Ishikawa (cell line): ENCODE measurements around the gene PRKACA.

Source experiments
- CEBPB ChIP-seq: IDR thresholded peaks from 2 replicates; pipeline ENCODE4 v1.6.1; 2012
- MAX ChIP-seq: IDR thresholded peaks from 2 replicates; pipeline ENCODE4 v1.6.1; 2012
- NFIC ChIP-seq: IDR thresholded peaks from 2 replicates; pipeline ENCODE4 v1.6.1; 2012
- TEAD4 ChIP-seq: IDR thresholded peaks from 2 replicates; pipeline ENCODE4 v1.6.1; 2012
- YY1 ChIP-seq: IDR thresholded peaks from 2 replicates; pipeline ENCODE4 v1.6.1; 2012; ENCODE audit warnings: low read depth

GRCh38 chr19:14120497-14120780 lies 2.9 kb upstream of the PRKACA start:
- TF ChIP-seq YY1 (no peak), CEBPB (no peak), MAX (no peak), TEAD4 (no peak), NFIC (no peak)
